ENCODE data around the gene FAM3B.

FAM3B gene

GRCh38 chr21:41390043-41390639, 73.5 kb downstream of the FAM3B start:
- no peak for FAIRE-seq
- no peak for DNase-seq (ENCODE audit: insufficient read length)
- TF ChIP-seq TAF1 (IDR thresholded peaks at IDR 0.05; ENCODE audit: borderline replicate concordance, low read depth, low read length) (no peak), POLR2AphosphoS5 (IDR thresholded peaks at IDR 0.05; ENCODE audit: low read depth, low read length) (no peak), POLR2A (IDR thresholded peaks at IDR 0.05; ENCODE audit: low read depth, low read length) (no peak)

GRCh38 chr21:41393876-41394465, 77.4 kb downstream of the FAM3B start:
- FAIRE-seq (no peak), DNase-seq (ENCODE audit: insufficient read length) (no peak)
- TF ChIP-seq POLR2AphosphoS5 (IDR thresholded peaks at IDR 0.05; ENCODE audit: low read depth, low read length) (no peak), POLR2A (IDR thresholded peaks at IDR 0.05; ENCODE audit: low read depth, low read length) (no peak), TAF1 (IDR thresholded peaks at IDR 0.05; ENCODE audit: borderline replicate concordance, low read depth, low read length) (no peak)

GRCh38 chr21:41396558-41397075, 80.0 kb downstream of the FAM3B start:
- FAIRE-seq = no peak
- no peak for DNase-seq (ENCODE audit: insufficient read length)

GRCh38 chr21:41397471-41397891, 80.9 kb downstream of the FAM3B start:
- FAIRE-seq = no peak
- TF ChIP-seq POLR2AphosphoS5 (IDR thresholded peaks at IDR 0.05; ENCODE audit: low read depth, low read length) (no peak), TAF1 (IDR thresholded peaks at IDR 0.05; ENCODE audit: borderline replicate concordance, low read depth, low read length) (no peak), POLR2A (IDR thresholded peaks at IDR 0.05; ENCODE audit: low read depth, low read length) (no peak)
- DNase-seq (ENCODE audit: insufficient read length) = no peak

More at GRCh38 chr21:41396558-41397075, 80.0 kb downstream of the FAM3B start:
- TF ChIP-seq POLR2AphosphoS5 (IDR thresholded peaks at IDR 0.05; ENCODE audit: low read depth, low read length) (no peak), TAF1 (IDR thresholded peaks at IDR 0.05; ENCODE audit: borderline replicate concordance, low read depth, low read length) (no peak), POLR2A (IDR thresholded peaks at IDR 0.05; ENCODE audit: low read depth, low read length) (no peak)

- no peak for DNase-seq (ENCODE audit: insufficient read length)
- no peak for TF ChIP-seq POLR2AphosphoS5 (IDR thresholded peaks at IDR 0.05; ENCODE audit: low read depth, low read length)
- TF ChIP-seq POLR2A (IDR thresholded peaks at IDR 0.05; ENCODE audit: low read depth, low read length) = no peak
- TF ChIP-seq TAF1 (IDR thresholded peaks at IDR 0.05; ENCODE audit: borderline replicate concordance, low read depth, low read length) = no peak
- no peak for FAIRE-seq
Observed at GRCh38 chr21:41398251-41398650, 81.7 kb downstream of the FAM3B start.

GRCh38 chr21:41398831-41399230, 82.2 kb downstream of the FAM3B start:
- FAIRE-seq (no peak), DNase-seq (ENCODE audit: insufficient read length) (no peak)
- TF ChIP-seq TAF1 (IDR thresholded peaks at IDR 0.05; ENCODE audit: borderline replicate concordance, low read depth, low read length) = no peak
- TF ChIP-seq POLR2A (IDR thresholded peaks at IDR 0.05; ENCODE audit: low read depth, low read length) = no peak
- no peak for TF ChIP-seq POLR2AphosphoS5 (IDR thresholded peaks at IDR 0.05; ENCODE audit: low read depth, low read length)

- DNase-seq (ENCODE audit: insufficient read length) = no peak
- FAIRE-seq = no peak
- TF ChIP-seq TAF1 (IDR thresholded peaks at IDR 0.05; ENCODE audit: borderline replicate concordance, low read depth, low read length) (no peak), POLR2A (IDR thresholded peaks at IDR 0.05; ENCODE audit: low read depth, low read length) (no peak), POLR2AphosphoS5 (IDR thresholded peaks at IDR 0.05; ENCODE audit: low read depth, low read length) (no peak)
Observed at GRCh38 chr21:41399246-41399800, 82.7 kb downstream of the FAM3B start.

GRCh38 chr21:41402231-41402630, 85.6 kb downstream of the FAM3B start:
- no peak for FAIRE-seq
- TF ChIP-seq POLR2AphosphoS5 (IDR thresholded peaks at IDR 0.05; ENCODE audit: low read depth, low read length) (no peak), TAF1 (IDR thresholded peaks at IDR 0.05; ENCODE audit: borderline replicate concordance, low read depth, low read length) (no peak), POLR2A (IDR thresholded peaks at IDR 0.05; ENCODE audit: low read depth, low read length) (no peak)
- no peak for DNase-seq (ENCODE audit: insufficient read length)

GRCh38 chr21:41402796-41403195, 86.2 kb downstream of the FAM3B start:
- no peak for FAIRE-seq
- TF ChIP-seq POLR2AphosphoS5 (IDR thresholded peaks at IDR 0.05; ENCODE audit: low read depth, low read length) (no peak; the same call in 1 of the 2 replicates), TAF1 (IDR thresholded peaks at IDR 0.05; ENCODE audit: borderline replicate concordance, low read depth, low read length) (no peak), POLR2A (IDR thresholded peaks at IDR 0.05; ENCODE audit: low read depth, low read length) (no peak)
- DNase-seq (ENCODE audit: insufficient read length) = no peak

GRCh38 chr21:41403331-41403730, 86.7 kb downstream of the FAM3B start:
- TF ChIP-seq POLR2AphosphoS5 (IDR thresholded peaks at IDR 0.05; ENCODE audit: low read depth, low read length) = no peak
- TF ChIP-seq POLR2A (IDR thresholded peaks at IDR 0.05; ENCODE audit: low read depth, low read length) = no peak
- TF ChIP-seq TAF1 (IDR thresholded peaks at IDR 0.05; ENCODE audit: borderline replicate concordance, low read depth, low read length) = no peak
- FAIRE-seq (no peak), DNase-seq (ENCODE audit: insufficient read length) (no peak)

GRCh38 chr21:41403966-41404365, 87.4 kb downstream of the FAM3B start:
- no peak for FAIRE-seq
- TF ChIP-seq POLR2A (IDR thresholded peaks at IDR 0.05; ENCODE audit: low read depth, low read length) (no peak), TAF1 (IDR thresholded peaks at IDR 0.05; ENCODE audit: borderline replicate concordance, low read depth, low read length) (no peak), POLR2AphosphoS5 (IDR thresholded peaks at IDR 0.05; ENCODE audit: low read depth, low read length) (no peak)
- DNase-seq (ENCODE audit: insufficient read length) = no peak

GRCh38 chr21:41405321-41405720, 88.7 kb downstream of the FAM3B start:
- FAIRE-seq (no peak), DNase-seq (ENCODE audit: insufficient read length) (no peak)
- TF ChIP-seq POLR2A (IDR thresholded peaks at IDR 0.05; ENCODE audit: low read depth, low read length) (no peak), TAF1 (IDR thresholded peaks at IDR 0.05; ENCODE audit: borderline replicate concordance, low read depth, low read length) (no peak), POLR2AphosphoS5 (IDR thresholded peaks at IDR 0.05; ENCODE audit: low read depth, low read length) (no peak)

Measured in GM12892 (cell line).